Gastroesophageal sphincter (tissue), 2 donors: ENCODE measurements around the gene SQSTM1.

Source experiments
- POLR2A ChIP-seq, 2 donors: fragments of 450-650 bp; IDR thresholded peaks; one replicate each; pipeline ENCODE4 v1.6.1; 2017; ENCODE audit warnings: antibody characterized with exemption in 2 of 2, mild to moderate bottlenecking in 2 of 2, moderate library complexity in 1 of 2
- POLR2AphosphoS5 ChIP-seq: sonication (generic); formaldehyde crosslinking; IDR thresholded peaks from one replicate; pipeline ENCODE4 v1.6.1; 2017; ENCODE audit warnings: antibody characterized with exemption

DNA sequence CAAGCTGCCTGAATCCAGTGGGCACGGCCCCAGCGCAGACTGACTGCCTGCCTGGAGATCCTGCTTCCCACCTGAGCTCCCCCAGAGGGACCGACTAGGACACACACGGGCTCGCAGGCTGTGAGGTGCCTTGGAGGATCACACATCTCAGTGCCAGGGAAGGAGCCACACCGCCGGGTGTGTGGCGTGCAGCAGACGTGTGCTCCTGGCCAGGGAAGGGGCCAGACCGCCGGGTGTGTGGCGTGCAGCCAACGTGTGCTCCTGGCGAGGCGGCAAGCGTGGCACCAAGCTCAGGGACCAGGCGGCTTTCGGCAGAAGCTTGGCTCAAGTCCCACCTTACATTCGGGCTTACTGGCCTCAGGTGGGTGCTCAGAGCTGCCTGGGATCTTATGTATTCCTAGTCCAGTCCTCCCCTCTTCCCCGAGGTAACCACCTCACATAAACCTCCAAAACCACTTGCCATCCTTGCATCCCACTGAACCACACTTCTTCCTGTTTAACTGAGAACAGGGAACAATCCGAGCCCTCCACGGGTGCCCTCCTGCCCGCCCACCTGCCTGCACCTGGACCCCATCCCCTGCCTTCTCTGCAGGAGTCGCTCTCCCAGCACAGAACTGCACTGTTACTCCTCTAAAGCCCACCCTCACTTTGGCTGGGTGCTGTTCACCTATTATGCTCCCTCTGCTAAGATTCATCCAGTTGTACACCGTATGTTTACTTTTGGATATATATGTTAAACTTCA is 60.3 kb downstream of the SQSTM1 start:
- TF ChIP-seq POLR2AphosphoS5: no peak
- TF ChIP-seq POLR2A (IDR thresholded peaks at IDR 0.05): no peak
